Nephron progenitor cell (in vitro differentiated cells): Measurements from ENCODE around the gene ZDHHC8.

Experiments used
- DNase-seq: peaks from one replicate; pipeline ENCODE4 v3.0.0; 2021
- H3K27ac Mint-ChIP-seq: 2 replicates; pipeline ENCODE4 v1.8.0; 2021; ENCODE audit warnings: mild to moderate bottlenecking, moderate library complexity, mixed read lengths
- H3K27me3 Mint-ChIP-seq: 2 replicates; pipeline ENCODE4 v1.8.0; 2021; ENCODE audit warnings: mild to moderate bottlenecking, low read depth, mixed read lengths; ENCODE audit not compliant: poor library complexity
- H3K36me3 Mint-ChIP-seq: 2 replicates; pipeline ENCODE4 v1.8.0; 2021; ENCODE audit warnings: low read depth, mixed read lengths
- H3K4me1 Mint-ChIP-seq: 2 replicates; pipeline ENCODE4 v1.8.0; 2021; ENCODE audit warnings: mixed read lengths
- H3K4me3 Mint-ChIP-seq: 2 replicates; pipeline ENCODE4 v1.8.0; 2021; ENCODE audit warnings: mild to moderate bottlenecking, moderate library complexity, mixed read lengths
- H3K9me3 Mint-ChIP-seq: 2 replicates; pipeline ENCODE4 v1.8.0; 2021; ENCODE audit warnings: mild to moderate bottlenecking, moderate library complexity, mixed read lengths
- CTCF ChIP-seq: fragments of 200-600 bp; sonication (generic); IDR thresholded peaks from 2 replicates; pipeline ENCODE4 v1.5.0; 2021; ENCODE audit warnings: antibody characterized with exemption

ZDHHC8 gene

GRCh38 chr22:20150381-20151275 is 19.0 kb downstream of the ZDHHC8 start, which contains the start of gene CCDC188:
Gene CCDC188 (minus strand): TSS chr22:20151055. CDS start chr22:20150986, 69 bp downstream.
- Mint-ChIP-seq H3K27ac (no peak within 1 kb of the TSS), H3K27me3 (peaks cover 8% of the 10 kb centered on the region), H3K36me3 (no peaks in the 10 kb centered on the region), H3K4me3 (no peak within 1 kb of the TSS), H3K9me3 (no peaks in the 10 kb centered on the region), H3K4me1 (peaks cover 19% of the 10 kb centered on the region)
- no peak for TF ChIP-seq CTCF
- no peak for DNase-seq

- H3K27me3 Mint-ChIP-seq = peaks cover 8% of the 10 kb centered on the region
- H3K4me3 Mint-ChIP-seq = no peak overlapping the region
- DNase-seq = no peak
- H3K9me3 Mint-ChIP-seq = no peaks in the 10 kb centered on the region
- peaks cover 19% of the 10 kb centered on the region for H3K4me1 Mint-ChIP-seq
- no peak for TF ChIP-seq CTCF
- no peak overlapping the region for H3K27ac Mint-ChIP-seq
- no peaks in the 10 kb centered on the region for H3K36me3 Mint-ChIP-seq
Observed at GRCh38 chr22:20151276-20151588, 19.6 kb downstream of the ZDHHC8 start.

- no peaks in the 10 kb centered on the region for H3K9me3 Mint-ChIP-seq
Observed at GRCh38 chr22:20152464-20152890, 20.9 kb downstream of the ZDHHC8 start.

DNA sequence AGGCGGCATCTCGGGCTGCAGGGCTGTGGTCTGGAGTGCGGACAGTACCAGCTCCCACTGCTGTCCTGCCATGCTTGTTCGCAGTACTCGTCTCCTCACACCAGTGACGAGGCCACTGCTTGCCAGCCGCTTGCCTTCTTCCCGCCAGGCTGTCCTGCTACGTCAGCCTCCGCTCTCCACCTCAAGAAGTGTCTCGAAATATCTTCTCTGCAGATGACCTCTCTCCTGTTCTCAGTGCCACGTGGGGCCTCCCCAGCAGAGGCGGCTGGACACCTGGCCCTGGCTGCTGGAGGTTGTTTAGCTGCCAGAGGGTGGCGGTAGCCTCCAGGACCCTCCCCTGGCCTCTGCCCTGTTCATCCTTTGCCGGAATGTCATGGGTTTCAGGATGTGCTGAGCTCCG is 22.3 kb downstream of the ZDHHC8 start:
- Mint-ChIP-seq H3K4me3 (no peak overlapping the region), H3K9me3 (no peaks in the 10 kb centered on the region), H3K4me1 (peaks cover 20% of the 10 kb centered on the region), H3K27ac (no peak overlapping the region), H3K36me3 (no peaks in the 10 kb centered on the region), H3K27me3 (peaks cover 8% of the 10 kb centered on the region)
- TF ChIP-seq CTCF = no peak
- DNase-seq = no peak

More at GRCh38 chr22:20152464-20152890, 20.9 kb downstream of the ZDHHC8 start:
- Mint-ChIP-seq H3K36me3 (no peaks in the 10 kb centered on the region), H3K27ac (no peak overlapping the region), H3K27me3 (peaks cover 8% of the 10 kb centered on the region), H3K4me3 (no peak overlapping the region), H3K4me1 (peaks cover 17% of the 10 kb centered on the region)
- DNase-seq = no peak
- no peak for TF ChIP-seq CTCF

DNA sequence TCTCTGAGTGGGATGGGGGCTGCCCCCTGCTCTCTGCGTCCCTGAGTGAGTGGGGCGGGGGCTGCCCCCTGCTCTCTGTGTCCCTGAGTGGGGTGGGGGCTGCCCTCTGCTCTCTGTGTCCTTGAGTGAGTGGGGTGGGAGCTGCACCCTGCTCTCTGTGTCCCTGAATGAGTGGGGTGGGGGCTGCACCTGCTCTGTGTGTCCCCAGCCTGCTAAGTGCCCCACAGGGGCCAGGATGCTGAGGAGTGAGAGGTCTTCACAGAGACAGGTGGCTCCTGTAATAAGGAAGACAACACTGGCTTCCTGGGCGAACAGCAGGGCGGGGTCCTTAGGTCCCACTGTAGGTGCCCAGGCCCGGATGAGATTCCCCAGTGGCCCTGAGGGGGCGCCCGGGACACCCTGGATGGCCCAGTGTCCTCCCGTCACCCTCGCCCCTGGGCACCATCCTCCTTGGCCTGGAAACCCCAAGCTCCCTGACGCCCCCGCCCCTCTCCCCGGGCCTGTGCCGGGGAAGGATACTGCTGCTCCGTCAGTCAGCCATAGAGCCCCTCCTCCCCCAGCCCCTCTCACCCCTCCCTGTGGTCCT is 23.1 kb downstream of the ZDHHC8 start:
- TF ChIP-seq CTCF = no peak
- no peaks in the 10 kb centered on the region for H3K9me3 Mint-ChIP-seq
- peaks cover 8% of the 10 kb centered on the region for H3K27me3 Mint-ChIP-seq
- no peaks in the 10 kb centered on the region for H3K36me3 Mint-ChIP-seq
- DNase-seq = no peak
- no peak overlapping the region for H3K27ac Mint-ChIP-seq
- peaks cover 26% of the 10 kb centered on the region for H3K4me1 Mint-ChIP-seq
- no peak overlapping the region for H3K4me3 Mint-ChIP-seq
